ENCODE results near the gene SRSF3.

Gene SRSF3

DNA sequence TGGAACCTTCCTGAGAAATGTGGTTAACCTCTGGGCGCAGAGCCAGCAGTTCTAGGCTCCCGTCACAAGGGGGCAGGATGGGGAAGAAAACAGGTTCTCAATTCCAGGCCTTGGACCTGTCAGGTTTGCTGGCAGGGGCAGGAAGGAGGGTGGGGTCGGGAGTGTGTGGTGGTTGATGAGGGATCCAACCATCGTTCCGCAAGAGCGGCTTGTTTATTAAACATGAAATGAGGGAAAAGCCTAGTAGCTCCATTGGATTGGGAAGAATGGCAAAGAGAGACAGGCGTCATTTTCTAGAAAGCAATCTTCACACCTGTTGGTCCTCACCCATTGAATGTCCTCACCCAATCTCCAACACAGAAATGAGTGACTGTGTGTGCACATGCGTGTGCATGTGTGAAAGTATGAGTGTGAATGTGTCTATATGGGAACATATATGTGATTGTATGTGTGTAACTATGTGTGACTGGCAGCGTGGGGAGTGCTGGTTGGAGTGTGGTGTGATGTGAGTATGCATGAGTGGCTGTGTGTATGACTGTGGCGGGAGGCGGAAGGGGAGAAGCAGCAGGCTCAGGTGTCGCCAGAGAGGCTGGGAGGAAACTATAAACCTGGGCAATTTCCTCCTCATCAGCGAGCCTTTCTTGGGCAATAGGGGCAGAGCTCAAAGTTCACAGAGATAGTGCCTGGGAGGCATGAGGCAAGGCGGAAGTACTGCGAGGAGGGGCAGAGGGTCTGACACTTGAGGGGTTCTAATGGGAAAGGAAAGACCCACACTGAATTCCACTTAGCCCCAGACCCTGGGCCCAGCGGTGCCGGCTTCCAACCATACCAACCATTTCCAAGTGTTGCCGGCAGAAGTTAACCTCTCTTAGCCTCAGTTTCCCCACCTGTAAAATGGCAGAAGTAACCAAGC, 29.6 kb downstream of the SRSF3 start:
- peak; percentile 53 for DNase-seq (ENCODE audit: low read depth)

DNA sequence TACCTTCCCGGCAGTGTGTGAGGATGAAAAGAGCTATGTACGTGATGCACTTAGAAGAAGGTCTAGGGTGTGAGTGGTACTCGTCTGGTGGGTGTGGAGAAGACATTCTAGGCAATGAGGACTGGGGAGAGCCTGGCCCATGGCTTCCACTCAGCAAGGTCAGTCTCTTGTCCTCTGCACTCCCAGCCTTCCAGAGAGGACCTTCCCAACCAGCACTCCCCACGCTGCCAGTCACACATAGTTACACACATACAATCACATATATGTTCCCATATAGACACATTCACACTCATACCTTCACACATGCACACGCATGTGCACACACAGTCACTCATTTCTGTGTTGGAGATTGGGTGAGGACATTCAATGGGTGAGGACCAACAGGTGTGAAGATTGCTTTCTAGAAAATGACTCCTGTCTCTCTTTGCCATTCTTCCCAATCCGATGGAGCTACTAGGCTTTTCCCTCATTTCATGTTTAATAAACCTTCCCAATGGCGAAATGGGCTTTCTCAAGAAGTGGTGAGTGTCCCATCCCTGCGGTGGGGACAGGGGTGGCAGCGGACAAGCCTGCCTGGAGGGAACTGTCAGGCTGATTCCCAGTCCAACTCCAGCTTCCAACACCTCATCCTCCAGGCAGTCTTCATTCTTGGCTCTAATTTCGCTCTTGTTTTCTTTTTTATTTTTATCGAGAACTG, 30.4 kb downstream of the SRSF3 start:
- no peak for DNase-seq (ENCODE audit: low read depth)

DNA sequence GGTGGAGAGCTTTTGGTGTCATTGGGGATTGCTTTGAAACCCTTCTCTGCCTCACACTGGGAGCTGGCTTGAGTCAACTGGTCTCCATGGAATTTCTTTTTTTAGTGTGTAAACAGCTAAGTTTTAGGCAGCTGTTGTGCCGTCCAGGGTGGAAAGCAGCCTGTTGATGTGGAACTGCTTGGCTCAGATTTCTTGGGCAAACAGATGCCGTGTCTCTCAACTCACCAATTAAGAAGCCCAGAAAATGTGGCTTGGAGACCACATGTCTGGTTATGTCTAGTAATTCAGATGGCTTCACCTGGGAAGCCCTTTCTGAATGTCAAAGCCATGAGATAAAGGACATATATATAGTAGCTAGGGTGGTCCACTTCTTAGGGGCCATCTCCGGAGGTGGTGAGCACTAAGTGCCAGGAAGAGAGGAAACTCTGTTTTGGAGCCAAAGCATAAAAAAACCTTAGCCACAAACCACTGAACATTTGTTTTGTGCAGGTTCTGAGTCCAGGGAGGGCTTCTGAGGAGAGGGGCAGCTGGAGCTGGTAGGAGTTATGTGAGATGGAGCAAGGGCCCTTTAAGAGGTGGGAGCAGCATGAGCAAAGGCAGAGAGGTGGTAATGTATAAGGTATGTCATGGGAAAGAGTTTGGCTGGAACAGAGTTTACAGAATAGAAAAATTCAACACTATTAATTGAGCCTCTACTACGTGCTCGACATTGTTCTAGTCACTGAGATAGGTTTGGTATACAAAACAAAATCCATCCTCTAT, 31.2 kb downstream of the SRSF3 start:
- DNase-seq (ENCODE audit: low read depth) = no peak

DNA sequence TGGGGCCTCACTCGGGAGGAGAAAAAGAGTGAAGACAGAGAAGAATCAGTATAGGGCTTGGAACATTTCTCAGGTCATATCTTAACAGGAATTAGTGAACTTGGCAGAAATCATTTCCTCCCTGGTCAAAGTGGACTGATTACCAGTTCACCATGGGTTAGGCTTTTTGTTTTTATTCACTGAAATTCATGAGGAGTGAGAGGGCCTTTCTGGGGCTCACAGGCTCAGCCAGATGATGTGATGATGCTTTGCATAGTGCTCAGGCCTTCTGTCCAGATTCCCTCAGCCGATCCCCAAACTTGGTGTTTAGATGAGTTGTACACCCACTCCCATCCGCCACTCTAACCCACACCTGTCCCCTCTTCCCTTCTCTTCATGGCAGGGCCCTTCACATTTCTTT, 32.5 kb downstream of the SRSF3 start:
- no peak for DNase-seq (ENCODE audit: low read depth)

DNA sequence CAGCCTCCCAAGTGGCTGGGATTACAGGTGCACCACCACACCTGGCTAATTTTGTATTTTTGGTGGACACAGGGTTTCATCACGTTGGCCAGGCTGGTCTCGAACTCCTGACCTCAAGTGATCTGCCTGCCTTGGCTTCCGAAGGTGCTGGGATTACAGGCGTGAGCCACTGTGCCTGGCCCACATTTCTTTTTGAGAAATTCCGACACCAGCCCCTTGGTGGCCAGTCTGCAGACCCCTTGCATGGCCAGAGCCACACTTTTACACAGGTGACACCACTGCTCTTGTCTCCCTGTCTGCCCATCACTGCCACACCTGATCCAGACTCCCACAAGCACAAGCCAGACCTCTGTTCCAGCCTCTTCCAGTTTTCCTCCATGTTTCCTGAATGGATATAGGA, 33.0 kb downstream of the SRSF3 start:
- DNase-seq (ENCODE audit: low read depth) = no peak

DNA sequence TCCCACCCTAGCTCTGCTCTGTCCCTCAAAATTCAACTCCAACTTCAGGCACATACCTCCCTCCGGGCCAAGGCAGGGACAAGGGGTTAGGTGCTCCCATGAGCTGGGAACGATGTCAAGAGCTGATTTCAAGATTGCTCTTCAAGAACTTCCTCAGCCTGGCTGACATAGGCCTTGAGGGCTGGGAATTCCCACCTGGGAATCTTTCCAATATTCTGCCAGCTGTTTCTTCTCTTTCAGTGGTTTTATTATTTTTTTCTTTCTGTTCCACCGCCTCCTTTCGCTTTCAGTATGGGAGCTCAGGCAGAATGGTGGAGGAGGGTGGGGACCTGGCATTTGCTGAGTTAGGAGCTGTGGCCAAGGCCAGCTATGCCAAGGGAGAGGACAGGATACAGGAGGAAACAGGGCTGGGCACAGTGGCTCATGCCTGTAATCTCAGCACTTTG, 33.7 kb downstream of the SRSF3 start:
- DNase-seq (ENCODE audit: low read depth) = no peak

DNA sequence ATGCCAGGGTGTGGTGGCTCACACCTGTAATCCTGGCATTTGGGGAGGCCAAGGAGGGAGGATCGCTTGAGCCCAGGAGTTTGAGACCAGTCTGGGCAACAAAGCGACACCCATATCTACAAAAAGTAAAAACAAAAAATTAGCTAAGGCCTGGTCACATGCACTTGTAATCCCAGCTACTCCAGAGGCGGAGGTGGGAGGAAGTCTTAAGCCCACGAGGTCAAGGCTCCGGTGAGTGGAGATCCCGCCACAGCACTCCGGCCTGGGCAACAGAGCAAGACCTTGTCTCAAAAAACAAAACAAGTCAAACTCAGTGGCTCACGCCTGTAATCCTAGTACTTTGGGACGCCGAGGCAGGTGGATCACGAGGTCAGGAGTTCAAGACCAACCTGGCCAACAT, 35.6 kb downstream of the SRSF3 start:
- no peak for DNase-seq (ENCODE audit: low read depth)

DNA sequence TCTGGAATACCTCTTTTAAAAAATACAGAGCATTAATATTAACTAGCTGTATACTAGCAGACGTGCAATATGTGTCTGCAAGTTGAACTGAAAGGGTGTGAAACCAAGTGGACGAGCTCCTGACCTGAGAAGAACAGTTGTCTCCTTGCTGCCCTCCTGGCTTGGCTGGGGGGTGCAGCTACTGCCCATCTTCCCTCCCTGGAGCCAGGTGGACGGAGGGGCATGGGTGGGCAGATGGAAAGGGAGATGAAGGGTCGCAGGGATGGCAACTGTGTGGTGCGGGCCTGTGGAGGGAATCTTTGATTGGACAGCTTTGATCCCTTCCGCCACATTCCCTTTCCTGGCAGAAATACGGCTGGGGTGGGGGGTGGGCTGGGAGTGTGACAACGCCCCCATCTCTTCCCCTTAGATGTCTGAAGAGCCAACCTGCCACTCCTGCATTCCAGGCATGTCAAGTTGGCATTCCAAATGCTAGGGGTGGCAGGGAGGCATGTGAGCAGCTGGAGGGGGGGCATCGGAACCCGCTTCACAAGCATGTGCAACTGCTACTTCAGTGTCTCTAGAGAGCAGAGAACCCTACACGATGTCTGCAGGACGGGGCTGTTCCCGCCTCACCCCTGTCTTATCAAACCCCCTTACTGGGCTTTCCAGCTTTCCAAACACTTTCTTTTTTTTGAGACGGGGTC, 37.3 kb downstream of the SRSF3 start:
- no peak for DNase-seq (ENCODE audit: low read depth)

DNA sequence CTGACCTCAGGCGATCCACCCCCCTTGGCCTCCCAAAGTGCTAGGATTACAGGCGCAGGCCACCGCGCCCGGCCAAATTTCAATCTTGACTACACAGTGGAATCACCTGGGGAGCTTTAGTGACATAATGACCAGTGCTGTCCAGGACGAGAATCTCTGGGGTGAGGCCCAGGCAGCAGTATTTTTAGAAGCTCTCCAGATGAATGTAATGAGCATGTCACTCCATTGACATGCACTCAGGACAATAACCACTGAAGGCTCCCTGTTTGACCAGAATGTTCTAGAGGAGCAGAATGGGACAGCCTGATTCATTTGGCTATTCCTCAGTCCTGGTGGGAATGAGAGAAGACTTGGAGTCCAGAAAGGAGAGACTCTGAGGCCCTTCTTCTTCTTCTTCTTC, 39.2 kb downstream of the SRSF3 start:
- no peak for DNase-seq (ENCODE audit: low read depth)

DNA sequence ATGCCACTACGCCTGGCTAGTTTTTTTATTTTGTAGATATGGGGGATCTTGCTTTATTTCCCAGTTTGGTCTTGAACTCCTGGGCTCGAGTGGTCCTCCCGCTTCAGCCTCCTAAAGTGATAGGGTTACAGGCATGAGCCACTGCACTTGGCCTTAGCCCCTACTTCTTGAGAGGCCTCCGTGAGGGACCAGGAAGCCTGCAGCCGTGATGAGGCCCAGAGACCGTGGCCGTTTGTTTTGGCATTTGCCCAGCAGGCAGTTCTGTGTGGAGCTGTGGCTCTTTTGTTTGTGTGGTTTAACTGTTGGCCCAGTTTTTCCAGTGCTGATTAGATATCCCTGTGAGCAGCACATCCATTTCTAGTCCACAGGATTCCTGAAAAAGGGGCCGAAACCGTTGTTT, 39.8 kb downstream of the SRSF3 start:
- DNase-seq (ENCODE audit: low read depth) = no peak

DNA sequence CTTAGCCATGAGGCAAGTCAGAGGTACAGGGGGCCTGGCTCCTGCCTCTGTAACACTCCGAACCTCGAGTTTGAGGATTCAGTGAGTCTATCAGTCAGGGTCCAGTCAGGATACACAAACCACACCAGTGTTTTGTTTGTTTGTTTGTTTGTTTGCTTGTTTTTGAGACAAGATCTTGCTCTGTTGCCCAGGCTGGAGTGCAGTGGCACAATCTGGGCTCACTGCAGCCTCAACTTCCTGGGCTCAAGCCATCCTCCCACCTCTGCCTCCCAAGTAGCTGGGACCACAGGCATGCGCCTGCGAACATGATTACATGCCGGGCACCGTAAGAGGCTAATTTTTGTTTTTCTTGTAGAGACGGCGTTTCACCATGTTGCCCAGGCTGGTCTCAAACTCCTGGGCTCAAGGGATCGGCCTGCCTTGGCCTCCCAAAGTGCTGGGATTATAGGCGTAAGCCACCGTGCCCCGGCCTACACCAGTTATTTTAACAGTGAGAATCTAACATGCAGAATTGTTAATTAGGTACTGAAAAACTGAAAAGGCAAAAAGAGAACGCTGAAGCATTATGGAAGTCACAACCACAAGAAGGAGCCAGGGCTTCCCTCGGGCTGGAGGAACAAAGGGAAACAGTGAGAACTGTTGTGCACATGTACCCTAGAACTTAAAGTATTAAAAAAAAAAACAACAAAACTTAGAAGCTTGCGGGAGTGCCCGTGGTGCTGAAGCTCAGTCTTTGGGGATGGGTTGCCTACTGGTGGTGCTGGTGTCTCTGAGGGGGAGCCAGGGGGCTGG, 40.4 kb downstream of the SRSF3 start:
- no peak for DNase-seq (ENCODE audit: low read depth)

DNA sequence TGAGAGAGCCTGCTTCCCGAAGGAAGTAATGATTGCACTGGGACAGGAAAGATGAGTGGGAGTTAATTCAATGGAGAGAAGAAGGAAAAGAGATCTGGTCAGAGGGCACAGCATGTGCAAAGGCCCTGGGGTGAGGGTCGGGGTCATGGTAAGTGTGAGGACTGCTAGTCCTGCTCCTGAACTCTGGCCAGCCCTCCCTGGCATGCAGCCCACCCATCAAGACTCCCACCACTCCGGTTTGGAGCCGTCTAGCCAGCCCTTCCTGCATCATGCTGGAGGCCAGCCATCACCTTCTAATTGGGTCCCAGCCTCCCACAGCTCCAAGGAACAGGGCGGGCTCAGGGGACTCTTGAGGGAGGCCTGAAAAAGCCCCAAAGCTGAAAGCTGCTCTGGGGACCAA, 42.1 kb downstream of the SRSF3 start:
- DNase-seq (ENCODE audit: low read depth) = no peak

DNA sequence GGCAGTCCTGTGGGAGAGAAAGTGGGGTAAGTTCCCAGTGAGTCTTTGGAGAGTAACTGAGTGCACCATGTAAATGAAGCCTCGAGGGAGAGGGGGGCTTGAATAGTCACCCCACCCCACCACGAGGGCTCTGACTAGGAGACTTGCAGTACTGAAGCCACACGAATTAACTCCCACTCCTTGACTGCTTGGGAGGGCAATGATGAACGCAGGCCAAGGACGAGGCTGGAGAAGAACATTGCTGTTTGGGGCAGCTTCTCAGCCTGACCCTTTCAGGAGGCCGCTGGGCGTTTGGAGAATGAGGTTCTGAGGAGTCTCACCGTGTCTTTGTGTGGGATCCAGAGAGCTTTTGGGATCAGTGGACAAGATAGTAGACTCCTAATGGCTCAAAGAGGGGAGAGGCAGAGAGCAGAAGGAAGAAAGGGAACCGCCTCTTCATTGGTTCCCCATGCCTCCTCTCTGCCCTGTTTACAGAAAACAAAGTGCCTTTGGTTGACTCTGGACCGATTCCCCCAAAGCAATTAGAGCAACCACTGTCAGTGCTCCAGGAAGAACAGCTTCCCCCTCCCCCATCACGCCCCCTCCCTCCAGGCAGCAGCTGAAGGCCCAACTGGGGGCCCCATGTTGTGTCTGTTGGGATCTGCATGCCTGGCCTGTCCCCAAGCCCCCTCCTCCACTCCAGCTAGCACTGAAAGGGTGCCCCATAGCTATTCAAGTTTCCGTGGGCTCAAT, 42.7 kb downstream of the SRSF3 start:
- no peak for DNase-seq (ENCODE audit: low read depth)

DNA sequence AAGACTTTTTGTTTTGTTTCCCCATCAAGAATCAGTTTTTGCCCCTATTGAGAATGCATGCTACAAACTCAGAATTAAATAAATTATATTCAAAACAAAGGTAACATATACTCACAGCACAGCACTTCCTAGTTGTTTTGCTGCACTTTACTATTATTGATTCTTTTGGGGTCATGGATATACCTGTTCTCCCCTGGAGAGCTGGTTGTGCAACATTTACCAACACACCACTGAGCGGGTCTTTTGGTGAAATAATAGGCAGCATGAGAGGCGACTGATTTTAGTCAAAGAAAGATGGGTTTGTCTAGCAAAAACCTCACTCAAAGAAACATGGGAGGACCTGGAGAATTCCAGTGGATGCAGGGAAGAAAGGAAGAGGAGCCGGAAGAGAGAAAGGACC, 44.4 kb downstream of the SRSF3 start:
- no peak for DNase-seq (ENCODE audit: low read depth)

DNA sequence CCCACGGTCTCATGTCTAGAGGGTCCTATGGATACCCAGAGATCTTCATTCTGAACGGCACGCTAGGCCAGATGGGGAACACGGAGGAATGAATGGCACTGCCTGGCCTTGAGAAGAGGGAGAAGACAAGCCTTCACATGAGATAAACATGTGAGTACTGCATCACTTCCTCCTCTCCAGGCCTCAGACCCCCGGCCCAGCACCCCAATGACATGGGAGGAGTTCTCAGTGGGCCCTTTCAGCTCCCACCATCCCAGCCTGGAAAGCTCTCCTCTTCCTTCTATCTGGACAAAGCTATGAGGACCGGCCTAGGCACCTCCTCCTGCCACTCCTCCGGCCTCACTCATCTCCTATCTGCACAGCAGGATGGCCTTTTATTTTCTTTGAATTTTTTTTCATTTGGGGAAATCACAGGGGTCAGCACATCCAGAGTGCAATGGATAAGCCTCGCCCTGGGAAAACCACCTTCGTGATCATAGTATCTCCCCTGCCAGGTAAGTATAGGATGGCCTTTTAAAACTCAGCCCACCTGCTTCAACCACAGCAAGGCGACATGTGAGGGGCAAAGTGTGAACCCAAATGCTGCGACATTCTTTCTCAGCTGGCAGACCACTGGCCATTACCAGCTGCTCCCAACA, 45.1 kb downstream of the SRSF3 start:
- DNase-seq (ENCODE audit: low read depth) = no peak

DNA sequence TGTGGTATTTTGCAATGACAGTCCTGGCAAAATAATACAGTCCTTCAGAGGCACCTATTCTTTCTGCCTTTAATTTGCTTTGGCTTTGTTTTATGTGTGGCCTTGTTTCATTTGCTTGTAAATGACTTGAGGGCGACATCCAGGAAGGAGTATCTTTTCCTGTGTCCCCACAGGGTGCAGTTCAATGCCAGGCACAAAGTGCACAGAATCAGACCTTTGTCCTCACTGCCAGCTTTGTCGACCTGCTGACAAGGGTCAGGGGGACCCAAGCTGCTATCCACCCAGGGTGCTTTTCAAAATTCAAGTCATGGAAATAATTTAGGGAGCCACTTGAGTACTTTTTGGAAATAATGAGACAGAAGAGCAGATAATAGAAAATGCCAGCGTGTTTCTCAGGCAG, 47.4 kb downstream of the SRSF3 start:
- DNase-seq (ENCODE audit: low read depth) = no peak

DNA sequence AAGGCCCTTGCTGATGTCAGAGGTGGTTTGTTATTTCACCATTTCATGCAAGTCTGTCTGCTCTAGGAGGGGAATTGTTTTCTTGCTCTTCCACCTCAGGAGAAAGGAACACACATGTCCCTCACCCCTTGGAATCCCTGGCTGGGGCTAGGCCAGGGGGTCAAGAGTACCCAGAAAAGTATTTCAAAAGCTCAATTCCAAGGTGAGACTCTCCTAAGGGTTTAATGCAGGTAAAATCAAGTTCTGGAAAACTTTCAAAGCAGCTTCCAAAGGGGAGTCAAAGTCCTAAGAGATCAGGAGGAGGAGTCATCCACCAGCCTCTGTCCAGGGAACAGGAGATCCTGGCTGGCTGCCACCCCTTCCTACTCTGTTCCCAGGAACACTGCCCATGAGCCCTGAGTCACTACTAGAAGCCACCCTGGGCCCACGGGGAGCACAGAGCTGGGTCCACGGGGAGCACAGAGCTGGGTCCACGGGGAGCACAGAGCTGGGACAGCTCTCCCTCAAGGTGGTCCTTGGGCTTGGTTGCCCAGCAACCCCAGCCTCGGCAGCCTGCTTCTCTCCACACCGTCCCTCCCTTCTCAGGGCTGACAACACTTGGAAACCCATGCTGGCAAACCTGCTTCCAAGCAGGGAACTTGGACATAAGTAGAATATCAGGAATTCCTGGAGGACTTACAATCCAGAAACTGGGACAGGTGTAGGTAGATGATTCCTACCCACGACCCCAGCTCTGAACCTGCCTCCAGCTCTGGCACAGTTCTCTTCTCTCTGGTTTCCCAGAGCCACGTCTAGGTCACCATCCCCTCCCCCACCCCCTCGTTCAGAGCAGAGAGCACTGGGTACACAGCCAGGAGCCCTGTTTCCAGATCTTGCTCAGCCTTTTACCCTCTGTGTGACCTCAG, 49.0 kb downstream of the SRSF3 start:
- no peak for DNase-seq (ENCODE audit: low read depth)

DNA sequence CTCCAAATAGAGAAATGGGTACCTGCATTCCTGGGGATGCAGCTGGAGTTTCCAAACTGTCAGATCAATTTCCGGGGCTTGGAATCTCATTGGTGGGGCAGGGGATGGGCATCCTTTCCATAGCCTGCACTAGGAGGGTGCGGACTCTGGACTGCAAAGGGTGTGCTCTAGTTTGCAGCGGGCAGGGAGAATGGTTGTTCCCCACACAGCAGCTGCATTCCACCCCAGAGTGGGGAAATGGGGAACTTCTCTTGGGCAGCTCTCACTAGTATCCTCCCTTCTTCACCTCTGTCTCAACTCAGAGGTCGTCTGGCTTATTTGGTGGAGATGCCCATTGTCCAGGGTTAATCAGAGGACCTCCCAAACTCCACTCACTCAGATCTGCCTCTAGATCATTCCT, 49.8 kb downstream of the SRSF3 start:
- no peak for DNase-seq (ENCODE audit: low read depth)

DNA sequence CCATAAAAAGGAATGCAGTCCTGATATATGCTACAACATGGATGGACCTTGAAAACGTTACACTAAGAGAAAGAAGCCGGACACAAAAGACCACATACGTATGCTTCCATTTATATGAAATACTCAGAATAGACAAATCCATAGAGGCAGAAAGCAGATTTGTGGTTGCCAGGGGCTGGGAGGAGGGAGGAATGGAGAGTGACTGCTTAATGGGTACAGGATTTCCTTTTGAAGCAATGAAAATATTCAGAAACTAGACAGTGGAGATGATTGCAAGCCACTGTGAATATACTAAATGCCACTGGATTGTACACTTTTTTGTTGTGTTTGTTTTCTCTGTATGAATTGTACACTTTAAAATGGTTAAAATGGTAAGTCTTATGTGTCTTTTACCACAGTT, 54.9 kb downstream of the SRSF3 start:
- DNase-seq (ENCODE audit: low read depth) = no peak
